KOPT-K1 (cell line): Measurements from ENCODE around the gene CBLL1.

Experiments
- H3K27ac ChIP-seq: fragments of 200-600 bp; sonication (generic); 2 replicates; pipeline ENCODE4 v1.5.1; 2016; ENCODE audit warnings: antibody characterized with exemption, mild to moderate bottlenecking, low read depth, low read length; ENCODE audit not compliant: poor library complexity, severe bottlenecking
- H3K36me3 ChIP-seq: fragments of 200-600 bp; sonication (generic); 2 replicates; pipeline ENCODE4 v1.5.1; 2017; ENCODE audit warnings: antibody characterized with exemption, mild to moderate bottlenecking, low read length, moderate library complexity; ENCODE audit not compliant: insufficient read depth
- H3K9me3 ChIP-seq: fragments of 200-600 bp; sonication (generic); 2 replicates; pipeline ENCODE4 v1.5.1; 2017; ENCODE audit warnings: antibody characterized with exemption, low read length, mild to moderate bottlenecking; ENCODE audit not compliant: insufficient read depth, poor library complexity, severe bottlenecking

The CBLL1 gene

DNA sequence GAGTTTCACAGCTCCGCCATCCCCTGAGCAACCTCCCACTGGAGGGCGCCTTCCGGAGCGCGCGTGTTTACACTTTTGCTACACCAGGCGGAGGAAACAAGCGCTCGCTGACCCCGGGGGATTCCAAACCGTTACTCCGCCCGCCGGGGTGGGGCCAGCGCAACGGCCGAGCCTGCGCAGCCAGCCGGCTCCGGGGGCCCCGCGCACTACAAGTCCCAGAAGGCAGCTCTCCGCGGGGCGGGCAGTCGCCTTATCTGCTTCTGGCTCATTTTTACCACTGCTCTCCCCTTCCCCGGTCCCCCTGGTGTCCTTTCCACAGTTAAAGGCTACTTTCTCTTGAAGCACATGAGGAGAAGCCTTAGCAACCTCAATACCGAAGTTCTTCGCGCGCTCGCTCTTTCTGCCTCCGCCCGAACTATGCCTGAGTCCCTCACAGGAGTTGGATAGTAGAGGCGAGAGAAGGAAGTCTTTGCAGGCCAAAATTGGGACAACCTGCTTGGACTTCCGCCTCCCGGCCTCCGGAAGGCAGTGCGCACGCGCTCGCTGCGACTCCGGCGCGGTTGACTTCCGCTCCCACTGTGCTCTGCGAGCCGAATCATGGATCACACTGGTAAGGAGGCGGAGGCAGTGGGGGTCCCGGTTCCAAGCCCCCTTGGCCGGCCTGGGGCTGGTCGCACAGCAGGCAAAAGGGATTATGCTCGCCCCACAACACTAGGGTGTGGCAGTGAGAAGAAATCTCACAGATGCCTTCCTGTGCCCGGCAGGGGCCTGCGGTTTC is at the start of gene CBLL1:
CBLL1 (plus strand) TSS at position 576 of the 778 bp plus-strand sequence; CDS start at position 598, 22 bp downstream.
- Histone ChIP-seq H3K9me3 (no peaks in the 10 kb centered on the region), H3K36me3 (peaks cover 17% of the 10 kb centered on the region), H3K27ac (peak within 1 kb of the TSS; percentile 96)

GRCh38 chr7:107694386-107694785 is 49.6 kb upstream of the CBLL1 start:
- no peaks in the 10 kb centered on the region for H3K36me3 ChIP-seq
- H3K9me3 ChIP-seq = no peaks in the 10 kb centered on the region
- no peak overlapping the region for H3K27ac ChIP-seq

DNA sequence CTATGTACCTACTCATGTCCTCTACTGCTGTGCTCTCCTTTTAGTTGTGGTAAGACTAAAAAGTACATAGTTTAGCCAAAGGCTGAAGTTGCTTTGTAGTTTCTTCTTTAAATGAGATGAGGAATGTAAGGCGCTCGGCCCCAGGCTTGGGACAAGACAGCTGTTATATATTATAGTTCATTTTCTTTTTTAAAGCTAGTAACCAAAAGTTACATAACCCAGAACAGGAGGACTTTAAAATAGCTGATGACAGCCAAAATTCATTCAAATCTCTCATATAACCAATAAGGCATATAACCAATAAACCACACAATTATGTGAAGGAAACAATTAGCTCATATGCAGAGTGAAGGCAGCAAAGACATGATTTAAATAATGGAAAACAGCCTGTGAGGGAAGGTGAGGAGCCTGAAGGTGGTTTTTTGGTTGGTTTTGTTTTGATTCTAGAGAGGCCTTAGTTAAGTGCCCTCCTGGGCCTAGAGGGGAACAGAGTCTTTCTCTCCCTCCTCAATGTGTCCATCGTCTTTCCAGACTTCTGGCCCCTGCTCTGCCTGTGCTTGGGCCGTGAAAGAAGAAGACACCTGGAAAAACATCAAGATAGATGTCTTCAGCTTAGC is 47.5 kb upstream of the CBLL1 start:
- no peak overlapping the region for H3K27ac ChIP-seq
- no peaks in the 10 kb centered on the region for H3K36me3 ChIP-seq
- no peaks in the 10 kb centered on the region for H3K9me3 ChIP-seq

- H3K36me3 ChIP-seq = no peaks in the 10 kb centered on the region
- H3K9me3 ChIP-seq = no peaks in the 10 kb centered on the region
Observed at GRCh38 chr7:107697321-107698049, 46.5 kb upstream of the CBLL1 start.

DNA sequence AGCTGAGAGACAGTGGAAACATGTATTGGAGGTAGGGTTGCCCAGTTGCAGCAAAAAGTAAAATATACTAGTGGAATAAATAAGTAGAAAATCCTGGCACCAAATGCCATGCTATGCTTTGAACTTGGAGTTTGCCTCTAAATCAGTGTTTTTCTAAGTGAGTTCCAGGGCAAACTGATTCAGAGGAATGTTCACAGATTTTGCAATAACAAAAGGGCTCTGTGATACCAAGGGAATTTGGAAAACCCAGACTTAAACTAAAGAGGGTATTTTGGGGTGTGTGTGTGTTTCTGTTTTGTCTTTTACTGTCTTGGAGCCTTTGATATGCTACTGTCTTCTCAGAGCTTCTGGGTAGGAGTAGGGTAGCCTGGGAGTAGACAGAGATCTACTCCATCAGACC is 43.4 kb upstream of the CBLL1 start:
- Histone ChIP-seq H3K36me3 (no peaks in the 10 kb centered on the region), H3K9me3 (no peaks in the 10 kb centered on the region), H3K27ac (no peak overlapping the region)

More at GRCh38 chr7:107697321-107698049, 46.5 kb upstream of the CBLL1 start:
- H3K27ac ChIP-seq = no peak overlapping the region

DNA sequence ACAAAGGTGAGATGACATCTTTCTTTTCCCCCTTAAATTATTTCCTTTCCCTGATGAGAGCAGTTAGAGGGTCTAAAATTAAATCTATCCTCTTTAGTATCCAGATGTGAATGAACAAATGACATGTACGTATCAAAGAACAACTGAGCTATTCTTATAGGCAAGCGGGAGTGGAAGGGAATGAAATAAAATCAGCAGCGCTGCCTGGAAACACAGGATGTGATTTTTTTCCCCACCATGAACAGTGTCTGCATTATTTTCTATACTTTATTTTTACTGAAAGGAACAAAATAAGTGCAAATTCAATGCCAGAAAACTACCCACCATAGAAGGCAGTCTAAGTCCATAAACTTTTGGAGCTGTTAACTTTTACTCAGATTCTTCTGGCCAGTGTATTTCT is 42.8 kb upstream of the CBLL1 start:
- no peaks in the 10 kb centered on the region for H3K9me3 ChIP-seq
- no peaks in the 10 kb centered on the region for H3K36me3 ChIP-seq
- no peak overlapping the region for H3K27ac ChIP-seq

DNA sequence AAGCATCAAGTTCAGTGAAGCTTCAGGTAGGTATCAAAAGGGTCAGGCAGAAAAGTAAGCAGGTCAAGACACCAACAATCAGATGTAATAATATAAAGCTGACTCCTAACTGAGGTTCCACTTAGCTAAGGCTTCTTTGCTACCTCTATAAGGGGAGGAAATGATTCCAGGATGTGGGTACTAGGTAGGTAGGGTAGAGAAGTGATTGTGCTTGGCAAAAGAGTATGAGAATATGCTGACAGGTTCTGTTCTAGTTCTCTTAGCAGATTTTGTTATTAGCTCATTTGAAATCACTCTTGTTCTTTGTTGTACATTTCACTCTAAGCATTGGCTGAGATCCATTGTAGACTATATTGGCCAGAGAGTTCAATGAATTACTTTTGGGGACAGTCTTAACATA is 40.7 kb upstream of the CBLL1 start:
- no peak overlapping the region for H3K27ac ChIP-seq
- H3K36me3 ChIP-seq = no peaks in the 10 kb centered on the region
- H3K9me3 ChIP-seq = no peaks in the 10 kb centered on the region

DNA sequence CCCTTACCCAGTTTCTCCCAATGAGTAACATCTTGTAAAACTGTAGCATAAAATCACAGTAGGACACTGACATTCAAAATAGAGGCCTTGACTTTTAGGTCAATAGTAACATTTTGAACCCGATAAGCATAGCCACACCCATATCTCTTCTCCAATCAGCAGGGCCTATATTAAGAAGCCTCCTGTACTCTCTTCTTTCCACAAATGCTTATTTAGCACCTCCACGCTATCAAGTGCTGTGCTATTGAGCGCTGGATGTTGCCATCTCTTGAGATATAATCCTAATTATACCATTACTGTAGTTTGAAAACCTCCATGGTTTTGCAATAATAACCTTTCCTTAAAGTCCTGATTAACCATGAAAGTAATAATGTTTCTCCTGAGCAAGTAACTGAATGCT is 40.1 kb upstream of the CBLL1 start:
- no peaks in the 10 kb centered on the region for H3K9me3 ChIP-seq
- no peak overlapping the region for H3K27ac ChIP-seq
- H3K36me3 ChIP-seq = no peaks in the 10 kb centered on the region

GRCh38 chr7:107708956-107709355 is 35.0 kb upstream of the CBLL1 start:
- Histone ChIP-seq H3K27ac (no peak overlapping the region), H3K36me3 (no peaks in the 10 kb centered on the region), H3K9me3 (no peaks in the 10 kb centered on the region)

DNA sequence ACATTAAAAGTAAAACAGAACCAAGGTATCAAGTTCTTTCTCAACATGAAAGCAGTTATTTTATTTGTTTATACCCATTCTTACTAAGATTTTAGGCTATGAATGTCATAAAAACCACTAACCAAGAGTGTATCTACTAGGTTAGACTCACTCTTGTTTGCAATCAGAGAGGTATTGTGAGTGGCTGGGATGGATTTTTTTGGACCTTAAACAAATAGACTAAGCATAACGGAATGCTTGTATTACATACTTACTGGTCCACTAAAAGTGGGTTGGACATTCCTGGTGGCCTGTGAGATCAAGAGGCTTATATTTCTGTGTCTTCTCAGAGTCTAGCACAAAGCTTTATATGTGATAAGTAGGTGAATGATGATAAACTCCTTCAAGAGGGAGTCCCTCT is 32.6 kb upstream of the CBLL1 start:
- Histone ChIP-seq H3K36me3 (no peaks in the 10 kb centered on the region), H3K9me3 (no peaks in the 10 kb centered on the region), H3K27ac (no peak overlapping the region)

- Histone ChIP-seq H3K9me3 (no peaks in the 10 kb centered on the region), H3K27ac (no peak overlapping the region), H3K36me3 (no peaks in the 10 kb centered on the region)
Observed at GRCh38 chr7:107712025-107712424, 31.9 kb upstream of the CBLL1 start.

GRCh38 chr7:107712896-107713295 is 31.0 kb upstream of the CBLL1 start:
- H3K36me3 ChIP-seq = no peaks in the 10 kb centered on the region
- no peaks in the 10 kb centered on the region for H3K9me3 ChIP-seq
- H3K27ac ChIP-seq = no peak overlapping the region

DNA sequence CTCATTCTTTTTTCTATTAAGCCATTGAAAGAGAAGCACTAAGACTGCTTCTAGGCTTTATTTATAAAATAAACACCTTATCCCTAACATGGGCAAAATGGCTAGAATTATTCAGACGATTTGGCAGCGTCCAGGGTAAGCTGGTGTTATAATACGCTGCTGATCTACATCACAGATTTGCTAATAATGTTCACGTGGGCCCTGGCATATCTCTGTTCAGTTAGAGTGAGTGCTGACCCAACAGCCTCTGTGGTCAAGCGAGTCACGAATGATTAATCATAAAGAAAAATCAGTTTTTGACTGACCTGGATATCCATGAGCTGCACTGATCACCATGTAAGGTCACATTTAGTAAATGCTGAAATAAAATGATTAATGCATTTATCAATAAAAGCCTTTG is 28.4 kb upstream of the CBLL1 start:
- no peaks in the 10 kb centered on the region for H3K36me3 ChIP-seq

GRCh38 chr7:107718456-107719193 is 25.3 kb upstream of the CBLL1 start:
- Histone ChIP-seq H3K9me3 (no peaks in the 10 kb centered on the region), H3K36me3 (no peaks in the 10 kb centered on the region), H3K27ac (no peak overlapping the region)

More for the DNA sequence above, 28.4 kb upstream of the CBLL1 start:
- H3K27ac ChIP-seq = no peak overlapping the region
- no peaks in the 10 kb centered on the region for H3K9me3 ChIP-seq

- no peaks in the 10 kb centered on the region for H3K36me3 ChIP-seq
- no peaks in the 10 kb centered on the region for H3K9me3 ChIP-seq
- H3K27ac ChIP-seq = no peak overlapping the region
Observed at GRCh38 chr7:107721286-107721685, 22.7 kb upstream of the CBLL1 start.
